Natural killer cell (primary cell): ENCODE results near the gene PLD1. TPM values are rescaled to one million over a fixed set of nuclear protein-coding genes. Genes with fewer than 3 reads are reported as not detected.

Experiments used
- ATAC-seq, 3 donors: fragments of 150-1000 bp in 2 of 3; fragments of 200-7000 bp in 1 of 3; cut with Tn5 transposase; 1 replicate in 1 of 3; 2 replicates in 2 of 3; pipeline ENCODE4 v1.10.0; 2021; ENCODE audit warnings: mild to moderate bottlenecking in 2 of 3, moderate library complexity in 2 of 3
- DNase-seq, 2 donors: peaks; one replicate each; pipeline versions ENCODE4 v3.0.0 to v3.0.0-alpha.2; 2013 to 2021; ENCODE audit warnings: mixed read lengths in 1 of 2
- H3K27ac ChIP-seq: one replicate; pipeline ENCODE4 v1.5.1; 2013; ENCODE audit warnings: mild to moderate bottlenecking, low read length
- H3K27me3 ChIP-seq: one replicate; pipeline ENCODE4 v1.6.1; 2013; ENCODE audit warnings: low read length; ENCODE audit not compliant: control insufficient read depth, insufficient read depth
- H3K36me3 ChIP-seq: one replicate; pipeline ENCODE4 v1.6.1; 2013; ENCODE audit warnings: low read length; ENCODE audit not compliant: control insufficient read depth, insufficient read depth
- H3K4me1 ChIP-seq: one replicate; pipeline ENCODE4 v1.6.1; 2013; ENCODE audit warnings: low read length; ENCODE audit not compliant: control insufficient read depth, insufficient read depth
- H3K4me3 ChIP-seq: one replicate; pipeline ENCODE4 v1.5.1; 2013; ENCODE audit warnings: low read length
- H3K9me3 ChIP-seq: one replicate; pipeline ENCODE4 v1.6.1; 2013; ENCODE audit warnings: low read length; ENCODE audit not compliant: control insufficient read depth, insufficient read depth
- H3K27ac Mint-ChIP-seq, 2 donors: one replicate each; pipeline ENCODE4 v1.8.0; 2022; ENCODE audit warnings: mild to moderate bottlenecking in 2 of 2, mixed read lengths in 2 of 2, moderate library complexity in 1 of 2
- H3K27me3 Mint-ChIP-seq, 2 donors: one replicate each; pipeline ENCODE4 v1.8.0; 2022; ENCODE audit warnings: low read depth in 2 of 2, mixed read lengths in 2 of 2
- H3K36me3 Mint-ChIP-seq: one replicate; pipeline ENCODE4 v1.8.0; 2022; ENCODE audit warnings: mixed read lengths
- H3K4me1 Mint-ChIP-seq, 2 donors: one replicate each; pipeline ENCODE4 v1.8.0; 2022; ENCODE audit warnings: mixed read lengths in 2 of 2
- H3K4me3 Mint-ChIP-seq: one replicate; pipeline ENCODE4 v1.8.0; 2022; ENCODE audit warnings: mild to moderate bottlenecking, moderate library complexity, mixed read lengths
- H3K9me3 Mint-ChIP-seq, 2 donors: one replicate each; pipeline ENCODE4 v1.8.0; 2022; ENCODE audit warnings: mixed read lengths in 2 of 2
- CTCF ChIP-seq: fragments of 200-600 bp; IDR thresholded peaks from one replicate; pipeline ENCODE4 v1.8.0; 2022; ENCODE audit warnings: antibody characterized with exemption
- WGBS: methylation state at CpG from one replicate; pipeline ENCODE4 v1.1.7; 2013; ENCODE audit warnings: missing lambda C conversion rate; ENCODE audit not compliant: insufficient coverage; 5-methylcytosine and 5-hydroxymethylcytosine counted together
- intact Hi-C: fragments of 100-400 bp; cut with micrococcal nuclease; formaldehyde crosslinking; loops from one replicate; pipeline ENCODE4 v1.14.2; 2022
- total RNA-seq, 4 donors: library from RNA; stranded (reverse); fragments of 120-200 nt in 1 of 4; gene quantifications; one replicate each; pipeline versions ENCODE4 v1.2.3 to v1.2.4, GENCODE V29; 2013 to 2022

Gene PLD1
- total RNA-seq, 3 donors from 2014 or later (not counting 1 experiment from before 2014, with no cell fraction given), result 13.2 to 26.3 (median 17.1) TPM

DNA sequence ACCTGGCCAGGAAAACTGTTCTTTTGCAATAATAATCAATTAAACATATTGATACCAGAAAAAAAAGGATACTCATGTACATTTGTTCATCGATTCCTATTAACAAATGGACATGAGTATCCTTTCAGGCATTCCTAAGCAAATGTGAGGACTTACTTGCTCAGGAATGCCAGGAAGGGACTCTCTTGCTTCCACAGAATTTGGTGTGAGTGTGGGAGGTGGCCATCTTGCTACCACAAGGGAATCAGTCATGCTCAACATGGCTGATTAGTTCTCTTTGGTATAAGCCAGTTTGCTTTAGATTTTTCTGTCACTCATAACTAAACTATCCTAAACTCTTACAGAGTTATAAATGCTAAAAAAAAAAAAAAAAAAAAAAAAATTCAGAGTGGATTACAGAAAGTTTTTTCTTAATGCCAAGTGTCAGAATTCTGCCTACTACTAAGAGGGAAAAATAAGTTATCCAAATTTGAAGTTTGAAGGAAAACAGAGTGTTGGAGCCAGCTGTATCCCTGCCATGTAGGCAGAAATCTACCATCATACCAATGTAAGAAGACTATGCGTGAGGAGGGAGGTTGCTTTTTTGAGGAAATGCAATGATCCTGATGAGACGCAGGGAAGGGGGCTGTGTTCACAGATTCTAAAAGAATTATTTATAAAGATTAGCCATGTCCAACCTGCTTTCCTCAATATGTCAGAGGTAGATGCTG is 98.7 kb downstream of the PLD1 start:
- no peak for ATAC-seq
- H3K4me1 Mint-ChIP-seq, result no peaks in the 10 kb centered on the region
- WGBS, result 96% methylated on average over 3 of the region's 3 CpGs
- intact Hi-C loops, result no loop called here
- H3K27ac Mint-ChIP-seq, result no peak overlapping the region
- DNase-seq, result no peak
- no peaks in the 10 kb centered on the region for H3K9me3 ChIP-seq
- H3K36me3 Mint-ChIP-seq, result no peaks in the 10 kb centered on the region
- no peaks in the 10 kb centered on the region for H3K4me1 ChIP-seq
- no peaks in the 10 kb centered on the region for H3K36me3 ChIP-seq
- H3K4me3 Mint-ChIP-seq, result no peak overlapping the region
- no peak for TF ChIP-seq CTCF
- H3K27me3 ChIP-seq, result no peaks in the 10 kb centered on the region
- H3K4me3 ChIP-seq, result no peak overlapping the region
- peaks cover 0 to 4% of the 10 kb centered on the region in 2 donors for H3K9me3 Mint-ChIP-seq
- no peaks in the 10 kb centered on the region for H3K27me3 Mint-ChIP-seq
- no peak overlapping the region for H3K27ac ChIP-seq

DNA sequence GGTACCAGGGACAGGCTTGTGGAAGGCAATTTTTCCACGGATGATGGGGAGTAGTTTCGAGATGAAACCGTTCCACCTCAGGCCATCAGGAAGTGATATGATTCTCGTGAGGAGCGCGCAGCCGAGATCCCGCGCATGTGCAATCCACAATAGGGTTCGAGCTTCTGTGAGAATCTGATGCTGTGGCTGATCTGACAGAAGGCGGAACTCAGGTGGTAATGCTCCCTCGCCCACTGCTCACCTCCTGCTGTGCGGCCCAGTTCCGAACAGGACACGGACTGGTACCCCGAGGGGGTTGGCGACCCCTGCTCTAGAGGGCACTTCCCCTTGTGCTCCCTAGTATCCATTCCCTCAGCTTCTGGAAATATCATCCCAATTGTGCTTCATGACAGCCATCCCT is 99.9 kb downstream of the PLD1 start:
- Histone ChIP-seq H3K9me3 (no peaks in the 10 kb centered on the region), H3K4me1 (no peaks in the 10 kb centered on the region), H3K36me3 (no peaks in the 10 kb centered on the region), H3K27me3 (no peaks in the 10 kb centered on the region), H3K27ac (no peak overlapping the region), H3K4me3 (no peak overlapping the region)
- DNase-seq (no peak), ATAC-seq (no peak)
- Mint-ChIP-seq H3K4me3 (no peak overlapping the region), H3K27ac (no peak overlapping the region), H3K36me3 (no peaks in the 10 kb centered on the region), H3K4me1 (no peaks in the 10 kb centered on the region), H3K9me3 (peaks cover 0 to 2% of the 10 kb centered on the region in 2 donors), H3K27me3 (no peaks in the 10 kb centered on the region)
- intact Hi-C loops, result no loop called here
- 97% methylated on average over 17 of the region's 17 CpGs for WGBS
- TF ChIP-seq CTCF, result no peak

GRCh38 chr3:171704814-171705213 is 105.5 kb downstream of the PLD1 start:
- ATAC-seq, result no peak
- Histone ChIP-seq H3K36me3 (no peaks in the 10 kb centered on the region), H3K4me3 (no peak overlapping the region), H3K4me1 (no peaks in the 10 kb centered on the region), H3K9me3 (no peaks in the 10 kb centered on the region), H3K27ac (no peak overlapping the region), H3K27me3 (no peaks in the 10 kb centered on the region)
- peak overlapping the region in 1 of 2 donors; percentile 19 for H3K27ac Mint-ChIP-seq
- H3K9me3 Mint-ChIP-seq, result no peaks in the 10 kb centered on the region
- TF ChIP-seq CTCF, result no peak
- WGBS, result 94% methylated on average over 8 of the region's 8 CpGs
- DNase-seq, result no peak
- H3K4me1 Mint-ChIP-seq, result peaks cover 0 to 4% of the 10 kb centered on the region in 2 donors
- intact Hi-C loops, result loop anchor here (1.0 to 2.0 kb wide), 3 partner anchors 66 to 636 kb away; no protein-coding TSS in a partner anchor
- no peaks in the 10 kb centered on the region for H3K27me3 Mint-ChIP-seq
- H3K4me3 Mint-ChIP-seq, result no peak overlapping the region
- H3K36me3 Mint-ChIP-seq, result peaks cover 6% of the 10 kb centered on the region
